Activated CD8-positive, alpha-beta memory T cell treated with anti-CD3 and anti-CD28 coated beads for 48 hours (primary cell): ENCODE data around the gene LNX2.

Source experiments
- DNase-seq, 3 experiments: peaks; one replicate each; pipeline ENCODE4 v3.0.0-alpha.2; 2020; ENCODE audit warnings: low read depth in 2 of 3, low spot score in 2 of 3

LNX2 gene

GRCh38 chr13:27620377-27621115, at the start of gene LNX2:
Gene LNX2 (minus strand): TSS chr13:27620529. CDS start chr13:27581703, 38,826 bp downstream.
- peak; percentile 86 to 94 (median 89) for DNase-seq

- no peak for DNase-seq
Observed at GRCh38 chr13:27667946-27668345, 47.6 kb upstream of the LNX2 start.

GRCh38 chr13:27666951-27667350, 46.6 kb upstream of the LNX2 start:
- no peak for DNase-seq

GRCh38 chr13:27665761-27666160, 45.4 kb upstream of the LNX2 start:
- DNase-seq: no peak

- no peak for DNase-seq
Observed at GRCh38 chr13:27665333-27665732, 45.0 kb upstream of the LNX2 start.

GRCh38 chr13:27663947-27664346, 43.6 kb upstream of the LNX2 start:
- DNase-seq: no peak

- no peak for DNase-seq
Observed at GRCh38 chr13:27662738-27663470, 42.6 kb upstream of the LNX2 start.

GRCh38 chr13:27661017-27661416, 40.7 kb upstream of the LNX2 start:
- no peak for DNase-seq

GRCh38 chr13:27660511-27660910, 40.2 kb upstream of the LNX2 start:
- no peak for DNase-seq

GRCh38 chr13:27659145-27659865, 39.0 kb upstream of the LNX2 start:
- no peak for DNase-seq

GRCh38 chr13:27658546-27658945, 38.2 kb upstream of the LNX2 start:
- DNase-seq: no peak

- no peak for DNase-seq
Observed at GRCh38 chr13:27657724-27658123, 37.4 kb upstream of the LNX2 start.

- no peak for DNase-seq
Observed at GRCh38 chr13:27654816-27655215, 34.5 kb upstream of the LNX2 start.

GRCh38 chr13:27654059-27654458, 33.7 kb upstream of the LNX2 start:
- no peak for DNase-seq

- DNase-seq: no peak
Observed at GRCh38 chr13:27650312-27650711, 30.0 kb upstream of the LNX2 start.

- DNase-seq: no peak
Observed at GRCh38 chr13:27644302-27644701, 24.0 kb upstream of the LNX2 start.

- no peak for DNase-seq
Observed at GRCh38 chr13:27643334-27644132, 23.2 kb upstream of the LNX2 start.

GRCh38 chr13:27641711-27642502, 21.6 kb upstream of the LNX2 start:
- DNase-seq: no peak

GRCh38 chr13:27639186-27639585, 18.9 kb upstream of the LNX2 start:
- no peak for DNase-seq

- no peak for DNase-seq
Observed at GRCh38 chr13:27638521-27638920, 18.2 kb upstream of the LNX2 start.
